Effector memory CD4-positive, alpha-beta T cell (primary cell): Measurements from ENCODE around the gene ANAPC10.
"Not testable (repeated sequence)": the region's sequence is repeated elsewhere in the genome, so short reads cannot be mapped to it uniquely, and the experiment has no call there.

Experiments
- DNase-seq, 3 donors: peaks; one replicate each; pipeline ENCODE4 v3.0.0-alpha.2; 2020
- H3K27ac ChIP-seq: 2 replicates; pipeline ENCODE4 v1.7.0; 2013; ENCODE audit warnings: mild to moderate bottlenecking, low read length, moderate library complexity; ENCODE audit not compliant: insufficient read depth, poor library complexity, severe bottlenecking
- H3K27me3 ChIP-seq: replicated peaks from 2 replicates; pipeline ENCODE4 v1.7.0; 2013; ENCODE audit warnings: mild to moderate bottlenecking, low read length; ENCODE audit not compliant: insufficient read depth, control insufficient read depth, poor library complexity, severe bottlenecking
- H3K36me3 ChIP-seq: 2 replicates; pipeline ENCODE4 v1.7.0; 2013; ENCODE audit warnings: mild to moderate bottlenecking, low read length, moderate library complexity; ENCODE audit not compliant: control insufficient read depth, insufficient read depth
- H3K4me1 ChIP-seq: 2 replicates; pipeline ENCODE4 v1.7.0; 2013; ENCODE audit warnings: low read length, mild to moderate bottlenecking; ENCODE audit not compliant: control insufficient read depth, insufficient read depth, poor library complexity, severe bottlenecking
- H3K4me3 ChIP-seq: 2 replicates; pipeline ENCODE4 v1.7.0; 2013; ENCODE audit warnings: low read length, low read depth, mild to moderate bottlenecking; ENCODE audit not compliant: insufficient read depth, poor library complexity, severe bottlenecking
- H3K9me3 ChIP-seq: 2 replicates; pipeline ENCODE4 v1.7.0; 2013; ENCODE audit warnings: mild to moderate bottlenecking, low read length, moderate library complexity; ENCODE audit not compliant: control insufficient read depth

ANAPC10 gene

GRCh38 chr4:145014365-145014764 lies 83.6 kb downstream of the ANAPC10 start:
- no peaks in the 10 kb centered on the region for H3K36me3 ChIP-seq
- no peaks in the 10 kb centered on the region for H3K9me3 ChIP-seq
- no peak overlapping the region for H3K4me3 ChIP-seq
- no peak overlapping the region for H3K27ac ChIP-seq
- no peaks in the 10 kb centered on the region for H3K4me1 ChIP-seq
- H3K27me3 ChIP-seq = no peaks in the 10 kb centered on the region
- no peak for DNase-seq

DNA sequence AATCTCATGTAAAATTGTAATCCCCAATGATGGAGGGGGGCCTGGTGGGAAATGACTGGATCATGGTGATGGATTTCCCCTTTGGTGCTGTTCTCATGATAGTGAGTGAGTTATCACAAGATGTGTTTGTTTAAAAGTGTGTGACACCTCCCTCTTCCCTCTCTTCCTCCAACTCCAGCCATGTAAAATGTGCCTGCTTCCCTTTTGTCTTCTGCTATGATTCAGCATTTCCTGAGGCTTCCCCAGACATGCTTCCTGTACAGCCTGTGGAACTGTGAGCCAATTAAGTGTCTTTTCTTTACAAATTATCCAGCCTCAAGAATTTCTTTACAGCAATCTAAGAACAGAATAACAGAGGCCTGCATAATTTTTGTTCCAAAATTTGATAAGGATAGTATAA lies 85.2 kb downstream of the ANAPC10 start:
- Histone ChIP-seq H3K27me3 (no peaks in the 10 kb centered on the region), H3K4me1 (no peaks in the 10 kb centered on the region), H3K27ac (no peak overlapping the region), H3K4me3 (no peak overlapping the region), H3K9me3 (no peaks in the 10 kb centered on the region), H3K36me3 (no peaks in the 10 kb centered on the region)
- DNase-seq = no peak

GRCh38 chr4:145011636-145012035 lies 86.4 kb downstream of the ANAPC10 start:
- no peak for DNase-seq
- Histone ChIP-seq H3K4me1 (no peaks in the 10 kb centered on the region), H3K4me3 (no peak overlapping the region), H3K27me3 (no peaks in the 10 kb centered on the region), H3K27ac (no peak overlapping the region), H3K9me3 (no peaks in the 10 kb centered on the region), H3K36me3 (no peaks in the 10 kb centered on the region)

- H3K27ac ChIP-seq, H3K4me3 ChIP-seq, H3K36me3 ChIP-seq, H3K4me1 ChIP-seq, H3K27me3 ChIP-seq, H3K9me3 ChIP-seq, DNase-seq: not testable (repeated sequence)
Observed at GRCh38 chr4:145010315-145010714, 87.7 kb downstream of the ANAPC10 start.

- H3K27me3 ChIP-seq = no peaks in the 10 kb centered on the region
- H3K27ac ChIP-seq = no peak overlapping the region
- H3K9me3 ChIP-seq = no peaks in the 10 kb centered on the region
- H3K36me3 ChIP-seq = no peaks in the 10 kb centered on the region
- H3K4me1 ChIP-seq = no peaks in the 10 kb centered on the region
- no peak overlapping the region for H3K4me3 ChIP-seq
- no peak for DNase-seq
Observed at GRCh38 chr4:145003675-145004074, 94.3 kb downstream of the ANAPC10 start.

GRCh38 chr4:145001635-145002034 lies 96.4 kb downstream of the ANAPC10 start:
- Histone ChIP-seq H3K9me3 (no peaks in the 10 kb centered on the region), H3K4me1 (no peaks in the 10 kb centered on the region), H3K4me3 (no peak overlapping the region), H3K27ac (no peak overlapping the region), H3K27me3 (no peaks in the 10 kb centered on the region), H3K36me3 (no peaks in the 10 kb centered on the region)
- DNase-seq = no peak

- H3K36me3 ChIP-seq, H3K27me3 ChIP-seq, H3K4me1 ChIP-seq, H3K4me3 ChIP-seq, H3K9me3 ChIP-seq, H3K27ac ChIP-seq, DNase-seq: not testable (repeated sequence)
Observed at GRCh38 chr4:145000656-145001055, 97.3 kb downstream of the ANAPC10 start.

- Histone ChIP-seq H3K9me3 (no peaks in the 10 kb centered on the region), H3K4me3 (no peak overlapping the region), H3K27me3 (no peaks in the 10 kb centered on the region), H3K4me1 (no peaks in the 10 kb centered on the region), H3K36me3 (peaks cover 7% of the 10 kb centered on the region), H3K27ac (no peak overlapping the region)
- no peak for DNase-seq
Observed at GRCh38 chr4:144989306-144989705, 108.7 kb downstream of the ANAPC10 start.

- no peaks in the 10 kb centered on the region for H3K9me3 ChIP-seq
- H3K4me3 ChIP-seq = no peak overlapping the region
- H3K4me1 ChIP-seq = no peaks in the 10 kb centered on the region
- H3K27ac ChIP-seq = no peak overlapping the region
- no peak for DNase-seq
- H3K27me3 ChIP-seq = no peaks in the 10 kb centered on the region
- no peaks in the 10 kb centered on the region for H3K36me3 ChIP-seq
Observed at GRCh38 chr4:144985531-144985930, 112.5 kb downstream of the ANAPC10 start.

DNA sequence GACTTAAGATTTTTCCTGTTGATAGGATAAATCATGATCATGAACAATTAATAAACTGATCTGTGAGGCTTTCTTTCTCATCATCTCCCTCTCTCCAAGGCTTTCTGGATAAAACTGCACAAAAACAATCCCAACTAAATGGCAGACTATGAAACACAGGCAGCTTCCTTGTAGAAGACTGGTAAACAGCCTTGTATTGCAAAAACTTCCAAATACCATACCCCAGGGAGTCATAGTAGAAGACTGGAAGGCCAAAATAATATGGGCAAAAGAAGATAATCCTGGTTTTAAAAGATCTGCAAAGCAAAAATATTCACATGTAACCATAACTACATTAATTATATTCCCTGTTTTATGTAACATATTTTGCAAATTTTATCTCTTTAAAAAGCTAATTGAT lies 113.0 kb downstream of the ANAPC10 start:
- Histone ChIP-seq H3K27me3 (no peaks in the 10 kb centered on the region), H3K4me3 (no peak overlapping the region), H3K9me3 (no peaks in the 10 kb centered on the region), H3K27ac (no peak overlapping the region), H3K4me1 (no peaks in the 10 kb centered on the region), H3K36me3 (no peaks in the 10 kb centered on the region)
- DNase-seq = no peak

DNA sequence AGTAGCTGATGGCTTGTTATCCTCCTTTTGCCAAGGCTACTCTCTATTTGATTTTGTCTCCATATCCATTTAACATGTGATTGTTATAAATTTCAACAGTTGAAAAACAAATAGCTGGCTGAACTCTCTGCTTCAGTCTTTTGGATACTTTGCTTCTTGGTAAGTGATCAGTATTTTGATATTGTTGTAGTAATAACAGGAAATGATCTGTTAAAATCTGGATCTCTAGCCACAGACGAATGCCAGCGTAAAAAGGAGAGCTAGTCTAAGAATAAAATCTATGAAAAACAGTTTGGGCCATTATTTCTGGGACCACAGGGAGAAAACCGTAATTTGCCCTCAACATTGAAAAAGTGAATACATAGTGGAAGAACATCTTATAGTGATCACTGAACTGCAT lies 113.8 kb downstream of the ANAPC10 start:
- H3K4me3 ChIP-seq = no peak overlapping the region
- H3K27me3 ChIP-seq = no peaks in the 10 kb centered on the region
- no peak overlapping the region for H3K27ac ChIP-seq
- H3K4me1 ChIP-seq = no peaks in the 10 kb centered on the region
- DNase-seq = no peak
- H3K9me3 ChIP-seq = no peaks in the 10 kb centered on the region
- H3K36me3 ChIP-seq = no peaks in the 10 kb centered on the region
